HEK293T (cell line): Measurements from ENCODE around the gene DEFB124.
"Not testable (repeated sequence)": the region's sequence is repeated elsewhere in the genome, so short reads cannot be mapped to it uniquely, and the experiment has no call there.

ENCODE experiments used
- ARNT ChIP-seq: fragments of 450-650 bp; IDR thresholded peaks from 2 replicates; pipeline ENCODE4 v1.6.1; 2017; ENCODE audit warnings: mild to moderate bottlenecking
- FOXA1 ChIP-seq: fragments of 450-650 bp; IDR thresholded peaks from 2 replicates; pipeline ENCODE4 v1.6.1; 2016; ENCODE audit warnings: mild to moderate bottlenecking
- FOXM1 ChIP-seq: fragments of 450-650 bp; IDR thresholded peaks from 2 replicates; pipeline ENCODE4 v1.6.1; 2017; ENCODE audit warnings: mild to moderate bottlenecking, borderline replicate concordance
- SP1 ChIP-seq: fragments of 450-650 bp; IDR thresholded peaks from 2 replicates; pipeline ENCODE4 v1.6.1; 2017
- SUZ12 ChIP-seq: fragments of 450-650 bp; IDR thresholded peaks from 2 replicates; pipeline ENCODE4 v1.6.1; 2016; ENCODE audit warnings: mild to moderate bottlenecking
- TARDBP ChIP-seq: fragments of 450-650 bp; IDR thresholded peaks from 2 replicates; pipeline ENCODE4 v1.6.1; 2016
- ZNF384 ChIP-seq: fragments of 450-650 bp; IDR thresholded peaks from 2 replicates; pipeline ENCODE4 v1.6.1; 2016

GRCh38 chr20:31427576-31427975 lies 47.4 kb downstream of the DEFB124 start:
- TF ChIP-seq ZNF384, ARNT, TARDBP, SP1, FOXM1, FOXA1, SUZ12: not testable (repeated sequence)
